GM21528 (cell line): ENCODE data around the gene PGBD2.
"Not testable (repeated sequence)": the region's sequence is repeated elsewhere in the genome, so short reads cannot be mapped to it uniquely, and the experiment has no call there.

ENCODE experiments used
- ATAC-seq: cut with Tn5 transposase; IDR thresholded peaks from one replicate; pipeline ENCODE4 v1.9.1; 2021; ENCODE audit warnings: mild to moderate bottlenecking, moderate library complexity; ENCODE audit not compliant: unreplicated experiment, low FRiP score

The PGBD2 gene, protein sequence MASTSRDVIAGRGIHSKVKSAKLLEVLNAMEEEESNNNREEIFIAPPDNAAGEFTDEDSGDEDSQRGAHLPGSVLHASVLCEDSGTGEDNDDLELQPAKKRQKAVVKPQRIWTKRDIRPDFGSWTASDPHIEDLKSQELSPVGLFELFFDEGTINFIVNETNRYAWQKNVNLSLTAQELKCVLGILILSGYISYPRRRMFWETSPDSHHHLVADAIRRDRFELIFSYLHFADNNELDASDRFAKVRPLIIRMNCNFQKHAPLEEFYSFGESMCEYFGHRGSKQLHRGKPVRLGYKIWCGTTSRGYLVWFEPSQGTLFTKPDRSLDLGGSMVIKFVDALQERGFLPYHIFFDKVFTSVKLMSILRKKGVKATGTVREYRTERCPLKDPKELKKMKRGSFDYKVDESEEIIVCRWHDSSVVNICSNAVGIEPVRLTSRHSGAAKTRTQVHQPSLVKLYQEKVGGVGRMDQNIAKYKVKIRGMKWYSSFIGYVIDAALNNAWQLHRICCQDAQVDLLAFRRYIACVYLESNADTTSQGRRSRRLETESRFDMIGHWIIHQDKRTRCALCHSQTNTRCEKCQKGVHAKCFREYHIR

GRCh38 chr1:248906009-248906752 lies at the start of gene PGBD2:
Gene PGBD2 (plus strand): TSS chr1:248906235. CDS start chr1:248913863, 7,628 bp downstream.
- peak; percentile 95 for ATAC-seq

GRCh38 chr1:248857201-248857600 lies 48.8 kb upstream of the PGBD2 start:
- ATAC-seq: no peak

- ATAC-seq: peak; percentile 1
Measured at GRCh38 chr1:248857749-248858095, 48.3 kb upstream of the PGBD2 start.

DNA sequence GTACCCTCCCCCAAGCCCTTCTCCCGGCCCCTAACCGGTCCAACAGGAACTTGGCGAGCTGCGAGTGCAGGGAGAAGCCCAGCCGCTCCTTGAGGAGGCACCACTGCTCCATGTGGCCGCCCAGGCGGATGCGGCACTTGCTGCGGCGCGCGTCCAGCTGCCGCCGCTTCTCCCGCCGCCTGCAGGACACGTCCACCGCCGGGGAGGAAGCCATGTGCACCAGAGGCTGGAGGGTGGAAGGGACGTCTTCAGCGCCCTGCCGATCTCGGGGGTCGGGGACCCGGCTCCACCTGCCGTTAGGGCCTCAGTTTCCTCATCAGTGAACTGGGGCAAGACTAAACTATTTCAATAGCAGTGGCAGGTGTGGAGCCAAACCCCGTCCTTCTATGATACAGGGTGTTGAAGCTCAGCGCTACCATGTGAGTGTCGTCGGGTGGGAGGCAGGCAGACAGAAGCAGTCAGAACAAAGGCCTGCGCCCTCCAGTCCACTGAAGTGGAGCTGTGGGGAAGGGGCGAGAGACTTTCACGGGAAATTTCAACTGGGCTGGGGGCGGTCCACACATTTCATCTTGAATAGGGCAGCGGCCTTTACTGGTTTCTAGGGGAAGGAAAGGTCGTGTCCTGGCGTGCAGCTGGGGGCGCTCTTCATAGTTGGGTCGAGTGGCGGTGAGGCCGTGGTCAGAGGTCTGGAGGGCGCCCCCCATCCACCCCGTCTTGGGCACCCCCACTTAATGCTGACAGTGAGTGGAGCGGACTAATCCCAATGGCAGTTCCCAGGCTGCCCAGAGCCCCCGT lies 47.7 kb upstream of the PGBD2 start:
- ATAC-seq: peak; percentile 47

- peak; percentile 73 for ATAC-seq
Measured at GRCh38 chr1:248858891-248859889, 46.8 kb upstream of the PGBD2 start, which contains the start of gene ZNF692. Gene ZNF692 (minus strand): TSS chr1:248859085. CDS start chr1:248858309, 776 bp downstream.

- ATAC-seq: no peak
Measured at GRCh38 chr1:248860007-248860406, 46.0 kb upstream of the PGBD2 start.

- no peak for ATAC-seq
Measured at GRCh38 chr1:248861616-248862015, 44.4 kb upstream of the PGBD2 start.

- peak; percentile 15 for ATAC-seq
Measured at GRCh38 chr1:248862695-248862997, 43.4 kb upstream of the PGBD2 start.

GRCh38 chr1:248862998-248863881 lies 42.8 kb upstream of the PGBD2 start:
- peak; percentile 70 for ATAC-seq

GRCh38 chr1:248871837-248872401 lies 34.1 kb upstream of the PGBD2 start:
- ATAC-seq: no peak

DNA sequence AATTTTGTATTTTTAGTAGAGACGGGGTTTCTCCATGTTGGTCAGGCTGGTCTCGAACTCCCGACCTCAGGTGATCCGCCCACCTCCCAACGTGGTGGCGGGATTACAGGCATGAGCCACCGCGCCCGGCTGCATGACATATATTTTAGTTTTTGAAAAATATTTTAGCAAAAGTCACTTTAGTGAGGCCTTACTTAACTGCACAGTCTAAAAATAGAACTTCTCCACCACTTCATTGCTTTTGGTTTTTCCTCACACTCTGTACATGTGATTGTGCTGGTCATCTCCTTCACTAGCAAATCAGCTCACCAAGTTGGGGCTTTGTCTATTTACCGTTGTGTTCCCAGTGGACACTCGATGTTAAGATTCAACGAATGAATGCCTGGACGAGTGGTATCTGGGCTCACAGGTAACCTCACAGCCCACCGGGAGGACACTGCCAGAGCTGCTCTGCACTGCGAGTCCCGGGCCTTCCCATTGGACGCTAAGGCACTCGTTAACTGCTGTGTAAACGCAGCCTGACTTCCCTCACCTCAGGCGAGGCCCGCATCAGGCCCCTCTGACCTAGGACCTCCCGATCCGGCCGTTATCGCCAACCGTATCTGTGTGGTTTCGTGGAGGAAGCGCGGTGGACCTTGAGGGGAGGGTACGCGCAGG lies 33.2 kb upstream of the PGBD2 start:
- ATAC-seq: peak; percentile 54

- peak; percentile 82 for ATAC-seq
Measured at GRCh38 chr1:248873409-248873992, 32.5 kb upstream of the PGBD2 start.

- peak; percentile 75 for ATAC-seq
Measured at GRCh38 chr1:248873993-248874533, 32.0 kb upstream of the PGBD2 start.

DNA sequence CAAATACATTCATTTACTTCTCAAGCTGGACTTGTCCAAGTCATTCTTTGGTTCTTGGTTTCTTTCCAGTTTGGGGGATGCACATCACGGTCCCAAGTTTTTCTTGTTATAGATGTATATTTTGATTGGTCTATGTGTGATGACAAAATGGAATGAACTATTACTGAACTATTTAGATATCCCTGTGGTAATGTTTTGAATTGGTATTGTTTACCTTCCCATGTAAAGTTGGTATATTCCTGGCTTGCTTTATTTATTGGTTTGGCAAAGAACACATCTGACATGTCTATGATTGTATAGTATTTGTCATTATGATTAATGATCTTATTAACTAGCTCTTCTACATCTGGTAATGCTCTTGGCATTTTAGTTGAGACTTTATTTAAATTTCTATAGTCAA lies 24.8 kb upstream of the PGBD2 start:
- no peak for ATAC-seq

DNA sequence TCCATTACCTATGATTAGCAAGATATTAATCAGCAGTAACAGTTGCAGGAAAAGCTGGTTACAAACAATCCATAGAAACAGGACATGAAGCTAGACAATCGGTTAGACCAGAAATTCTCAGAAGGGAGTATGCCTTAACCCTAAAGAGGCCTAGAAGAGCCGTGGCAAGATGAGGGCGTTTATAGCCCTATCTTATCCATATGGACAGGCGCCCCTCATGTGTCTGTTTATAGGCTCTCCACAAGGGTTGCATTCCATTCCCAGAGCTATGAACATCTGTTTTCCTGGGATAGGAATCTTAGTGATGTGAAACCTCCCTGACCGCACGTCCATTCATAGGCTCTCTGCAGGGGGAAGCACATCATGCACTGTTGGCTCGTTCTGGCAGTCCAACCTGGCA lies 23.6 kb upstream of the PGBD2 start:
- not testable (repeated sequence) for ATAC-seq

DNA sequence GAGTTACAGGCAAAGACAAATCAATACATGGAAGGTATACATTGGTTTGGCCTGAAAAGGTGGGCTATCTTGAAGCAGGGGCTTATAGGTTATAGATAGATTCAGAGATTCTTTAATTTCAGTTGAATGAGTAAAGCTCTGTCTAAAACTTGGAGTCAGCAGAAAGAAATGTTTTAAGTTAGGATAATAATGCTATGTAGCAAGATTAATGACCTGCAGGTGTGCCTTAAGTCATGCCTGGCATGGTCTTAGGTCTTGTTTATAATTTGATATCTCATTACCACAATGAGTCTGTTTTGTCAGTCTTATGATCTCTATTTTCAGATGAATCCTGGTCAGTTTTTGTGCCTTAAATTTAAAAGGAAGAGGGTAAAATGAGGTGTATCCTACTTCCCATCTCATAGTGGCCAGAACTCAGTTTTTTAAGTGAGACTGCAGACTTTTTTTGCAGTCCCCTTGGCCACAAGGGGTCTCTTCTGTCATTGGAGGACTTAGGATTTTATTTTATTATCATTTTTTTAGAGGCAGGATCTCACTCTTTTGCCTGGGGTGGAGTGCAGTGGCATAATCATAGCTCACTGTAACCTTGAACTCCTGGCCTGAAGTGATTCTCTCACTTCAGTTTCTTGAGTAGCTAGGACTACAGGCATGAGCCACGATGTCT lies 21.3 kb upstream of the PGBD2 start:
- no peak for ATAC-seq

DNA sequence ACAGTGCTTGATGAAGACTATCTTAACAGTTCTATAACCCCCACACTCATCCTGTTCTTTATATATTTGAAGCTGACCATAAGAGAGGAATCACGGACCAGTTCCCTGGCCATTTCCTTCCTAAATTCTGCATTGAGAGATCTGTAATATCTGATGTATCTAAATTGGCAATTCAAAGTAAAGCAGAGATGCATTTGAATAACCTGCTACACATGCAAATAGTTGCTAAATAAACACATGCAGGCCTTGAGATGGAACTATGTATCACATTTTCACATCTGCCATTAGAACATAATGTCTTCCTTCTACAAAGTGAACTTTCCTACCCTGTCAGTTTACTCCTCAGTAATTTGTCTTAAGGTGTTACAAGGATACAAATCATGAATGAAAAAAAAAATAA lies 20.4 kb upstream of the PGBD2 start:
- ATAC-seq: no peak
